Mucosa of stomach (tissue), 1 donor: ENCODE measurements around the gene ALKBH5.

Source experiments
- H3K27me3 ChIP-seq: one replicate; pipeline ENCODE4 v1.7.0; 2013; ENCODE audit warnings: mild to moderate bottlenecking, low read length; ENCODE audit not compliant: control insufficient read depth, insufficient read depth
- H3K36me3 ChIP-seq: one replicate; pipeline ENCODE4 v1.7.0; 2013; ENCODE audit warnings: low read length; ENCODE audit not compliant: control insufficient read depth, insufficient read depth
- H3K4me1 ChIP-seq: one replicate; pipeline ENCODE4 v1.7.0; 2013; ENCODE audit warnings: mild to moderate bottlenecking, low read length; ENCODE audit not compliant: control insufficient read depth, insufficient read depth
- H3K4me3 ChIP-seq: one replicate; pipeline ENCODE4 v1.7.0; 2013; ENCODE audit warnings: low read length
- H3K9ac ChIP-seq: one replicate; pipeline ENCODE4 v1.7.0; 2013; ENCODE audit warnings: mild to moderate bottlenecking, low read length, moderate library complexity
- H3K9me3 ChIP-seq: one replicate; pipeline ENCODE4 v1.7.0; 2013; ENCODE audit warnings: mild to moderate bottlenecking, low read length, moderate library complexity; ENCODE audit not compliant: control insufficient read depth
- donor health status: Pancreatic carcinoma.

The ALKBH5 gene

GRCh38 chr17:18181358-18181757 is 2.3 kb upstream of the ALKBH5 start:
- H3K27me3 ChIP-seq = no peaks in the 10 kb centered on the region
- H3K9me3 ChIP-seq = no peaks in the 10 kb centered on the region
- H3K36me3 ChIP-seq = no peaks in the 10 kb centered on the region
- H3K9ac ChIP-seq = no peak overlapping the region
- no peak overlapping the region for H3K4me3 ChIP-seq
- peaks cover 26% of the 10 kb centered on the region for H3K4me1 ChIP-seq

- peak overlapping the region; percentile 81 for H3K9ac ChIP-seq
- H3K4me3 ChIP-seq = peak overlapping the region; percentile 72
- H3K4me1 ChIP-seq = peaks cover 35% of the 10 kb centered on the region
- no peaks in the 10 kb centered on the region for H3K9me3 ChIP-seq
- H3K27me3 ChIP-seq = no peaks in the 10 kb centered on the region
- H3K36me3 ChIP-seq = no peaks in the 10 kb centered on the region
Measured at GRCh38 chr17:18182110-18182977, 1.3 kb upstream of the ALKBH5 start.

GRCh38 chr17:18182978-18183333 is 672 bp upstream of the ALKBH5 start:
- peak overlapping the region; percentile 81 for H3K9ac ChIP-seq
- H3K4me1 ChIP-seq = peaks cover 41% of the 10 kb centered on the region
- H3K4me3 ChIP-seq = peak overlapping the region; percentile 72
- no peaks in the 10 kb centered on the region for H3K27me3 ChIP-seq
- no peaks in the 10 kb centered on the region for H3K36me3 ChIP-seq
- no peaks in the 10 kb centered on the region for H3K9me3 ChIP-seq

- peak overlapping the region; percentile 33 for H3K4me3 ChIP-seq
- H3K9me3 ChIP-seq = no peaks in the 10 kb centered on the region
- H3K27me3 ChIP-seq = no peaks in the 10 kb centered on the region
- H3K9ac ChIP-seq = peak overlapping the region; percentile 81
- peaks cover 41% of the 10 kb centered on the region for H3K4me1 ChIP-seq
- H3K36me3 ChIP-seq = peaks cover 4% of the 10 kb centered on the region
Measured at GRCh38 chr17:18184143-18185031, 759 bp downstream of the ALKBH5 start.

- Histone ChIP-seq H3K4me3 (peak overlapping the region; percentile 9), H3K36me3 (peaks cover 4% of the 10 kb centered on the region), H3K27me3 (no peaks in the 10 kb centered on the region), H3K9ac (peak overlapping the region; percentile 67), H3K9me3 (no peaks in the 10 kb centered on the region), H3K4me1 (peaks cover 51% of the 10 kb centered on the region)
Measured at GRCh38 chr17:18185391-18185790, 1.8 kb downstream of the ALKBH5 start.

GRCh38 chr17:18185832-18186626 is 2.4 kb downstream of the ALKBH5 start:
- peak overlapping the region; percentile 67 for H3K9ac ChIP-seq
- no peaks in the 10 kb centered on the region for H3K9me3 ChIP-seq
- H3K4me3 ChIP-seq = peak overlapping the region; percentile 9
- peaks cover 4% of the 10 kb centered on the region for H3K36me3 ChIP-seq
- H3K27me3 ChIP-seq = no peaks in the 10 kb centered on the region
- peaks cover 57% of the 10 kb centered on the region for H3K4me1 ChIP-seq

GRCh38 chr17:18186627-18186982 is 3.0 kb downstream of the ALKBH5 start:
- peaks cover 4% of the 10 kb centered on the region for H3K36me3 ChIP-seq
- H3K9me3 ChIP-seq = no peaks in the 10 kb centered on the region
- peak overlapping the region; percentile 67 for H3K9ac ChIP-seq
- peaks cover 61% of the 10 kb centered on the region for H3K4me1 ChIP-seq
- no peaks in the 10 kb centered on the region for H3K27me3 ChIP-seq
- no peak overlapping the region for H3K4me3 ChIP-seq

GRCh38 chr17:18187226-18187625 is 3.6 kb downstream of the ALKBH5 start:
- no peaks in the 10 kb centered on the region for H3K27me3 ChIP-seq
- H3K9me3 ChIP-seq = no peaks in the 10 kb centered on the region
- peaks cover 61% of the 10 kb centered on the region for H3K4me1 ChIP-seq
- H3K9ac ChIP-seq = peak overlapping the region; percentile 14
- H3K36me3 ChIP-seq = peaks cover 4% of the 10 kb centered on the region
- no peak overlapping the region for H3K4me3 ChIP-seq

GRCh38 chr17:18187821-18188761 is 4.5 kb downstream of the ALKBH5 start:
- Histone ChIP-seq H3K9ac (peak overlapping the region; percentile 44), H3K9me3 (no peaks in the 10 kb centered on the region), H3K4me3 (no peak overlapping the region), H3K27me3 (no peaks in the 10 kb centered on the region), H3K4me1 (peaks cover 59% of the 10 kb centered on the region), H3K36me3 (peaks cover 4% of the 10 kb centered on the region)

- no peaks in the 10 kb centered on the region for H3K27me3 ChIP-seq
- H3K36me3 ChIP-seq = peaks cover 4% of the 10 kb centered on the region
- peaks cover 59% of the 10 kb centered on the region for H3K4me1 ChIP-seq
- H3K9ac ChIP-seq = no peak overlapping the region
- H3K4me3 ChIP-seq = no peak overlapping the region
- H3K9me3 ChIP-seq = no peaks in the 10 kb centered on the region
Measured at GRCh38 chr17:18190628-18191235, 7.1 kb downstream of the ALKBH5 start.
